AG09309 (cell line): ENCODE data around the gene ATCAY.

Source experiments
- DNase-seq: peaks from one replicate; pipeline ENCODE4 v3.0.0-alpha.2; 2010; ENCODE audit warnings: low read depth
- H3K4me3 ChIP-seq: 2 replicates; pipeline ENCODE4 v1.5.1; 2011; ENCODE audit warnings: mild to moderate bottlenecking, low read depth, low read length, moderate library complexity; ENCODE audit not compliant: control insufficient read depth
- CTCF ChIP-seq: IDR thresholded peaks from 2 replicates; pipeline ENCODE4 v1.5.1; 2011; ENCODE audit warnings: mild to moderate bottlenecking, low read depth, low read length, inconsistent platforms; ENCODE audit not compliant: insufficient read depth, control insufficient read depth; ENCODE audit errors: missing control alignments

The ATCAY gene

GRCh38 chr19:3955688-3956087, 75.2 kb downstream of the ATCAY start:
- H3K4me3 ChIP-seq, result no peak overlapping the region
- TF ChIP-seq CTCF, result no peak
- no peak for DNase-seq

DNA sequence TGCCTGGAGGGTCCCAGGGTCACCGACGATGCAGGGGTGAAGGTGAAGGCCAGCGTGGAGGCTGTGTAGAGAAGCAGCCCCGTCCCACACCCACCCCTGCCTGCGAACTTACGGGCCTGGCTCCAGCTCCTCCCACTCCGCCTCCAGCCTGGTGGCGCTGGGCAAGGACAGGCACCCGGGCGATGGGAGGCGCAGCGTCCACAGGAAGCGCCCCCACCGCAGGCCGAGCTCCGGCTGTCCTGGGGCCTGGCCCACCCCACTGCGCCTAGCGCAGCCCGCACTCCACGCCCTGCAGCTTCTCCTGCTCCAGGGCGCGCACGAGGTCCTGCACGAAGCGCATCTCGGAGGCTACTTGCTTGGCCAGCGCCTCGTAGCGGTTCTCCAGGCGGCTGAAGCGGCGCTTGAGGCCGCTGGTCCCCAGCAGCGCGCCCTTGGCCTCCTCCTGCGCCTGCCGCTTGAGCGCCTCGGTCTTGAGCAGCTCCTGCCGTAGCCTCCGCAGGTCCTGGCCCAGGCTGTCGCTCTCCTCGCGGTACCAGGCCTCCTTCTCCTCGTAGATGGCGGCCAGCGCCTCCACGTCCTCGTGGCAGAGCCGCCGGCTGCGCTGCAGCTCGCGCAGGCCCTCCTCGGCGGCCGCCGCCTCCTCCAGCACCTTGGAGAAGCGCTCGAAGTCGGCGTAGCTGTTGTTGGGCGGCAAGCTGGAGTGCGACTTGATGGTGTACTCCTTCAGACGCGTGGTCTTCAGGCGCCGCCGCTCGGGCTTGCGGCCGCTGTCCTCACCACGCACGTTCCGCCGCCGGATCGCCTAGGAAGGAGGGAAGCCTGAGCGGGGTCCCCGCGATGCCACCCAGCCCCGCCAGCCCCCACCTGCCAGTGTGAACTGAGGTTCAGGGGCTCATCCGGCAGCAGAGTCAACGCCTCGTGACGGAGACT, 78.6 kb downstream of the ATCAY start:
- TF ChIP-seq CTCF, result no peak
- DNase-seq, result no peak
- H3K4me3 ChIP-seq, result no peak overlapping the region

DNA sequence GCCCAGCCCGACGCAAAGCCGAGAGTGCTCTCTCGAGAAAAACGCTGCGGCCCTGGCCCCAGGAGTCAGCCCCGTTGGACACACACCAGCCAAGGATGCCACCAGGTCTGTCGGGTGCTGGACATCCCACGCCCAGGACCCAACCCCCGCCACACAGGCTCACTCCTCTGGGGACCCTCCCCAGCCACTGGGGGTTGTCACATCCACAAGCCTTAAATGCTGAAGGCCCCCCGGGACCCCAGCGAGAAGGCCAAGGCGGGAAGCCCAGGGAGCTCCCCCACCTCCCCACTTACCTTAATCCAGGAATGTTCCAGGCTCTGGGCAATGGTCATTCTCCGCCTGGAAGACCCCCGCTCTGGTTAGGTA, 79.3 kb downstream of the ATCAY start:
- no peak for TF ChIP-seq CTCF

DNA sequence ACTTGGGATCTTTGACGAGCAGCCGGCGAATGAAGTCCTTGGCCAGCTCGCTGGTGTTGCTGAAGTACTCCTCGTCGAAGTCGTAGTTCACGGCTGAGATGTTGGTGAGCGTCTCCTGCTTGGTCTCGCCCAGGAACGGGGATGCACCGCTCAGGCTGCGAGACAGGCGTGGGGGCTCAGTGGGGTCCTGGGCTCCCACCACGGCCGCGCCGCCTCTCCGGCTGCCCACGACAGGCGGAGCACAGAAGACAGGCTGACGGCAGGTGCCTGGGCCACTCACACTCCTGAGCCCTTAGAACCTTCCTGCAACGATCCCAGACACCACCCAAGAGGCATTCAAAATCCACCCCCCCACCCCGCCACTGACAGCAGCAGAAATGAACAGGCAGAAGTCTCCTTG, 80.5 kb downstream of the ATCAY start:
- TF ChIP-seq CTCF, result no peak
- H3K4me3 ChIP-seq, result no peak overlapping the region
- DNase-seq, result no peak

More for the DNA sequence above, 79.3 kb downstream of the ATCAY start:
- no peak overlapping the region for H3K4me3 ChIP-seq
- DNase-seq, result no peak

- no peak for DNase-seq
- TF ChIP-seq CTCF, result no peak
- H3K4me3 ChIP-seq, result no peak overlapping the region
Observed at GRCh38 chr19:3963458-3964255, 83.2 kb downstream of the ATCAY start.

- TF ChIP-seq CTCF, result no peak
- H3K4me3 ChIP-seq, result no peak overlapping the region
- DNase-seq, result no peak
Observed at GRCh38 chr19:3964256-3965194, 84.0 kb downstream of the ATCAY start.
